NCI-H2107 treated with DMSO at 0.1 percent for 48 hours (cell line): ENCODE results near the gene CT47A1.
"Not testable (repeated sequence)": the region's sequence is repeated elsewhere in the genome, so short reads cannot be mapped to it uniquely, and the experiment has no call there.

Source experiments
- DNase-seq: peaks from one replicate; lab custom pipeline; 2025; ENCODE audit not compliant: unreplicated experiment; lab: John Stamatoyannopoulos, UW

The CT47A1 gene

GRCh38 chrX:120985660-120986059 lies at the start of gene CT47A1:
Gene CT47A1 (minus strand): TSS chrX:120985760. CDS start chrX:120985529, 231 bp downstream.
- not testable (repeated sequence) for DNase-seq

- DNase-seq = no peak
Observed at GRCh38 chrX:121032531-121032930, 47.0 kb upstream of the CT47A1 start.

- DNase-seq = no peak
Observed at GRCh38 chrX:121030083-121030482, 44.5 kb upstream of the CT47A1 start.

GRCh38 chrX:121028419-121028818 lies 42.9 kb upstream of the CT47A1 start:
- no peak for DNase-seq

- no peak for DNase-seq
Observed at GRCh38 chrX:121014826-121015225, 29.3 kb upstream of the CT47A1 start.

GRCh38 chrX:121013897-121014455 lies 28.4 kb upstream of the CT47A1 start:
- DNase-seq = no peak

- DNase-seq = no peak
Observed at GRCh38 chrX:121011254-121011653, 25.7 kb upstream of the CT47A1 start.

GRCh38 chrX:121010218-121010617 lies 24.7 kb upstream of the CT47A1 start:
- no peak for DNase-seq

- DNase-seq = no peak
Observed at GRCh38 chrX:121009764-121010163, 24.2 kb upstream of the CT47A1 start.

GRCh38 chrX:121008920-121009319 lies 23.4 kb upstream of the CT47A1 start:
- DNase-seq = no peak

GRCh38 chrX:121000589-121000988 lies 15.0 kb upstream of the CT47A1 start:
- DNase-seq = no peak

GRCh38 chrX:120999413-120999812 lies 13.9 kb upstream of the CT47A1 start:
- DNase-seq = no peak

- DNase-seq = not testable (repeated sequence)
Observed at GRCh38 chrX:120956500-120956899, 29.1 kb downstream of the CT47A1 start, which contains the start of gene CT47A7. Gene CT47A7 (minus strand): TSS chrX:120956600. CDS start chrX:120956345, 255 bp downstream.
